NCI-H1092 treated with DMSO at 0.1 percent for 48 hours (cell line): ENCODE measurements around the gene TRH.

Experiments
- DNase-seq: peaks from one replicate; lab custom pipeline; 2025; lab: John Stamatoyannopoulos, UW

The TRH gene

GRCh38 chr3:129974564-129974832, at the start of gene TRH:
TRH (plus strand) TSS chr3:129974720; CDS start chr3:129975817, 1,097 bp downstream.
- no peak for DNase-seq

GRCh38 chr3:129927072-129927471, 47.4 kb upstream of the TRH start:
- DNase-seq: no peak

- DNase-seq: no peak
Observed at GRCh38 chr3:129929383-129929782, 45.1 kb upstream of the TRH start.

GRCh38 chr3:129933471-129933870, 41.0 kb upstream of the TRH start:
- DNase-seq: no peak

GRCh38 chr3:129934234-129935123, 40.0 kb upstream of the TRH start:
- peak; percentile 26 for DNase-seq

GRCh38 chr3:129936757-129937156, 37.8 kb upstream of the TRH start:
- no peak for DNase-seq

- no peak for DNase-seq
Observed at GRCh38 chr3:129937717-129938116, 36.8 kb upstream of the TRH start.

- no peak for DNase-seq
Observed at GRCh38 chr3:129938140-129938930, 36.2 kb upstream of the TRH start.

GRCh38 chr3:129940086-129940485, 34.4 kb upstream of the TRH start:
- DNase-seq: no peak

- peak; percentile 47 for DNase-seq
Observed at GRCh38 chr3:129942296-129942695, 32.2 kb upstream of the TRH start.

- DNase-seq: no peak
Observed at GRCh38 chr3:129943020-129943419, 31.5 kb upstream of the TRH start.

- DNase-seq: no peak
Observed at GRCh38 chr3:129944709-129945108, 29.8 kb upstream of the TRH start.

GRCh38 chr3:129947538-129948240, 26.8 kb upstream of the TRH start:
- no peak for DNase-seq

- no peak for DNase-seq
Observed at GRCh38 chr3:129950318-129951046, 24.0 kb upstream of the TRH start.

- no peak for DNase-seq
Observed at GRCh38 chr3:129952556-129953355, 21.8 kb upstream of the TRH start.

- DNase-seq: no peak
Observed at GRCh38 chr3:129953621-129954020, 20.9 kb upstream of the TRH start.

GRCh38 chr3:129954514-129954913, 20.0 kb upstream of the TRH start:
- no peak for DNase-seq

- DNase-seq: no peak
Observed at GRCh38 chr3:129956936-129957335, 17.6 kb upstream of the TRH start.

- DNase-seq: no peak
Observed at GRCh38 chr3:129958755-129959154, 15.8 kb upstream of the TRH start.

GRCh38 chr3:129961141-129961541, 13.4 kb upstream of the TRH start:
- DNase-seq: no peak

GRCh38 chr3:129962600-129962999, 11.9 kb upstream of the TRH start:
- no peak for DNase-seq
